ENCODE measurements around the gene LYPD6B.

The LYPD6B gene

GRCh38 chr2:149055751-149056150 lies 17.3 kb downstream of the LYPD6B start:
- TF ChIP-seq CREB1 (IDR thresholded peaks at IDR 0.05; ENCODE audit: low read depth) (no peak), EGR1 (IDR thresholded peaks at IDR 0.05) (no peak), ZBTB7A (IDR thresholded peaks at IDR 0.05; ENCODE audit: low read depth) (no peak)

- TF ChIP-seq REST (IDR thresholded peaks at IDR 0.05; ENCODE audit: low read depth), result no peak
- TF ChIP-seq EP300 (IDR thresholded peaks at IDR 0.05; ENCODE audit: borderline replicate concordance), result no peak
- TF ChIP-seq CREB1 (IDR thresholded peaks at IDR 0.05; ENCODE audit: low read depth), result no peak
Observed at GRCh38 chr2:149056541-149057255, 18.2 kb downstream of the LYPD6B start.

DNA sequence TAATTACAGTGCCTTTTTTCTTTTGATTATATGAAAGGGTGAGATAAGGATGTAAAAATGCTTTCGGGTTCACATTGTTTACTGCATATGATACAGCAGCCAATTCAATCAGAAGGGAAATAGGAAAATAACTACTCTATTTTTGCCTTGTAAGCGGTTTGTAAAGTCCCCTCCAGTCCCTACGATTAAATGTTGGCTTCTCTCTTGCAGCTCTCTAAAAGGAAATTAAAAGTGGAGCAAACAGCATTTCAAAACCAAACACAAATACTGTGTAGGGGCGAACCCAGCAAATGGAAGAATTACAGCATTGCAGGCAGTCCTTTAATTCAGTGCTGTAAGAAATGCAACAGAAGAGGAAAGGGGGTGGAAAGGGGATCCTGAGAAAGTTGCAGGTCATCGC lies 18.9 kb downstream of the LYPD6B start:
- TF ChIP-seq NFIC (IDR thresholded peaks at IDR 0.05) (no peak), REST (IDR thresholded peaks at IDR 0.05; ENCODE audit: low read depth) (no peak), TAF1 (IDR thresholded peaks at IDR 0.05; ENCODE audit: low read depth) (no peak), CREB1 (IDR thresholded peaks at IDR 0.05; ENCODE audit: low read depth) (no peak), FOXM1 (IDR thresholded peaks at IDR 0.05; ENCODE audit: borderline replicate concordance, low read depth) (no peak), EGR1 (IDR thresholded peaks at IDR 0.05) (no peak), TEAD4 (IDR thresholded peaks at IDR 0.05) (no peak), ZBTB7A (IDR thresholded peaks at IDR 0.05; ENCODE audit: low read depth) (no peak), RAD21 (IDR thresholded peaks at IDR 0.05; ENCODE audit: low read depth) (no peak), TCF12 (IDR thresholded peaks at IDR 0.05; ENCODE audit: low read depth) (no peak), YY1 (IDR thresholded peaks at IDR 0.05; ENCODE audit: low read depth) (no peak), EP300 (IDR thresholded peaks at IDR 0.05; ENCODE audit: borderline replicate concordance) (no peak), CEBPB (IDR thresholded peaks at IDR 0.05) (no peak)
- TF ChIP-seq, protein P1, sequence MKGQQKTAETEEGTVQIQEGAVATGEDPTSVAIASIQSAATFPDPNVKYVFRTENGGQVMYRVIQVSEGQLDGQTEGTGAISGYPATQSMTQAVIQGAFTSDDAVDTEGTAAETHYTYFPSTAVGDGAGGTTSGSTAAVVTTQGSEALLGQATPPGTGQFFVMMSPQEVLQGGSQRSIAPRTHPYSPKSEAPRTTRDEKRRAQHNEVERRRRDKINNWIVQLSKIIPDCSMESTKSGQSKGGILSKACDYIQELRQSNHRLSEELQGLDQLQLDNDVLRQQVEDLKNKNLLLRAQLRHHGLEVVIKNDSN (IDR thresholded peaks at IDR 0.05), result no peak
- TF ChIP-seq, protein P2, sequence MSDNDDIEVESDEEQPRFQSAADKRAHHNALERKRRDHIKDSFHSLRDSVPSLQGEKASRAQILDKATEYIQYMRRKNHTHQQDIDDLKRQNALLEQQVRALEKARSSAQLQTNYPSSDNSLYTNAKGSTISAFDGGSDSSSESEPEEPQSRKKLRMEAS (IDR thresholded peaks at IDR 0.05), result no peak

GRCh38 chr2:149058936-149059335 lies 20.4 kb downstream of the LYPD6B start:
- TF ChIP-seq YY1 (IDR thresholded peaks at IDR 0.05; ENCODE audit: low read depth), result no peak
- TF ChIP-seq CREB1 (IDR thresholded peaks at IDR 0.05; ENCODE audit: low read depth), result no peak
- no peak for TF ChIP-seq EP300 (IDR thresholded peaks at IDR 0.05; ENCODE audit: borderline replicate concordance)
- TF ChIP-seq EGR1 (IDR thresholded peaks at IDR 0.05), result no peak
- TF ChIP-seq REST (IDR thresholded peaks at IDR 0.05; ENCODE audit: low read depth), result no peak
- TF ChIP-seq, protein P1 (IDR thresholded peaks at IDR 0.05), result no peak
- no peak for TF ChIP-seq FOXM1 (IDR thresholded peaks at IDR 0.05; ENCODE audit: borderline replicate concordance, low read depth)
- no peak for TF ChIP-seq NFIC (IDR thresholded peaks at IDR 0.05)
- TF ChIP-seq RAD21 (IDR thresholded peaks at IDR 0.05; ENCODE audit: low read depth), result no peak
- TF ChIP-seq, protein P2 (IDR thresholded peaks at IDR 0.05), result no peak
- no peak for TF ChIP-seq ZBTB7A (IDR thresholded peaks at IDR 0.05; ENCODE audit: low read depth)
- no peak for TF ChIP-seq CEBPB (IDR thresholded peaks at IDR 0.05)
- no peak for TF ChIP-seq TAF1 (IDR thresholded peaks at IDR 0.05; ENCODE audit: low read depth)
- no peak for TF ChIP-seq TCF12 (IDR thresholded peaks at IDR 0.05; ENCODE audit: low read depth)

GRCh38 chr2:149059822-149060221 lies 21.3 kb downstream of the LYPD6B start:
- TF ChIP-seq CREB1 (IDR thresholded peaks at IDR 0.05; ENCODE audit: low read depth) (no peak), YY1 (IDR thresholded peaks at IDR 0.05; ENCODE audit: low read depth) (no peak), NFIC (IDR thresholded peaks at IDR 0.05) (no peak), TEAD4 (IDR thresholded peaks at IDR 0.05) (no peak), FOXM1 (IDR thresholded peaks at IDR 0.05; ENCODE audit: borderline replicate concordance, low read depth) (no peak), RAD21 (IDR thresholded peaks at IDR 0.05; ENCODE audit: low read depth) (no peak), EP300 (IDR thresholded peaks at IDR 0.05; ENCODE audit: borderline replicate concordance) (no peak), REST (IDR thresholded peaks at IDR 0.05; ENCODE audit: low read depth) (no peak), TAF1 (IDR thresholded peaks at IDR 0.05; ENCODE audit: low read depth) (no peak), CEBPB (IDR thresholded peaks at IDR 0.05) (no peak), TCF12 (IDR thresholded peaks at IDR 0.05; ENCODE audit: low read depth) (no peak), EGR1 (IDR thresholded peaks at IDR 0.05) (no peak)
- TF ChIP-seq, protein P2 (IDR thresholded peaks at IDR 0.05), result no peak
- TF ChIP-seq, protein P1 (IDR thresholded peaks at IDR 0.05), result no peak

Data from Ishikawa (cell line).